Activated CD8-positive, alpha-beta memory T cell treated with anti-CD3 and anti-CD28 coated beads, Interleukin-2, amount 50 U/mL, for 1 hour (primary cell): ENCODE results near the gene ZNF865.
"Not testable (repeated sequence)": the region's sequence is repeated elsewhere in the genome, so short reads cannot be mapped to it uniquely, and the experiment has no call there.

Experiments
- DNase-seq: peaks from one replicate; pipeline ENCODE4 v3.0.0-alpha.2; 2020; ENCODE audit errors: extremely low read depth

Gene ZNF865

GRCh38 chr19:55605637-55606470, at the start of gene ZNF865:
Gene ZNF865 (plus strand): TSS chr19:55605647. CDS start chr19:55613619, 7,972 bp downstream.
- DNase-seq, result no peak

DNA sequence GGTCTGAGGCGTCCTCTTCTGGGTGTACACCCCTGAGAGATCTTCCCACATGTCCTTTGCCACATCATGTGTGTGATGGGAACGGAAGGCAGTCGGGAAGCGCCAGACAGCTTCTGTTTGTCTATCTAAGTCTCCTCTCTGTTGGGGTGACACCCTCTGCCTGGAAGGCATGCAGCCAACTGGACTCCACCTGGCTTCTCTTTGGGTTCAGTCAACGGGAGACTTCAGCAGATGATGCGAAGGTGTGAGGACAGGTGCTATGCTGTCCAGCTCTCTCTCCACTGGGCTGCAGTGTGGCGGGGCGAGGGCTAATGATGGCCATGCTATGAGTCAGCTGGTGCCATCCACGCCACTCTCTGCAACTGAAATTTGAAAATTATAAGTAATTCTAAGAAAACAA, 45.8 kb upstream of the ZNF865 start:
- DNase-seq, result no peak

- no peak for DNase-seq
These were observed 42.2 kb upstream of the ZNF865 start for GRCh38 chr19:55563261-55563690.

DNA sequence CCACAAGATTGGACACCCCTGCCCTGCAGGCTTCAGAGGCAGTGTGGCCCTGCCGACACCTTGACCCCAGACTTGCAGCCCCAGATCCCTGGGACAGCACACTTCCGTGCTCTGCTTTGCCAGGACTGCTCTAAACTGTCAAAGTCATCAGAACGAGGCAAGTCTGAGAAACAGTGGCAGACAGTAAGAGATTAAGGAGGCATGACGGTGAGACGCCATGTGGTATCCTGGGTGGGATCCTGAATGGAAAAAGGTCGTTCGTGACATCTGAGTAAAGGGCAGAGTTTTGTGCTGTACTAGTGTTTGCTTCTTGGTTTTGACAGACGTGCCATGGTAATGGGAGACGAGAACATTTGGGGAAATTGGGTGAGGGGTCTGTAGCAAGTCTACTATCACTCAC, 38.6 kb upstream of the ZNF865 start:
- DNase-seq, result no peak

GRCh38 chr19:55567708-55568328, 37.6 kb upstream of the ZNF865 start:
- DNase-seq, result no peak

GRCh38 chr19:55569477-55569876, 36.0 kb upstream of the ZNF865 start:
- DNase-seq, result not testable (repeated sequence)

DNA sequence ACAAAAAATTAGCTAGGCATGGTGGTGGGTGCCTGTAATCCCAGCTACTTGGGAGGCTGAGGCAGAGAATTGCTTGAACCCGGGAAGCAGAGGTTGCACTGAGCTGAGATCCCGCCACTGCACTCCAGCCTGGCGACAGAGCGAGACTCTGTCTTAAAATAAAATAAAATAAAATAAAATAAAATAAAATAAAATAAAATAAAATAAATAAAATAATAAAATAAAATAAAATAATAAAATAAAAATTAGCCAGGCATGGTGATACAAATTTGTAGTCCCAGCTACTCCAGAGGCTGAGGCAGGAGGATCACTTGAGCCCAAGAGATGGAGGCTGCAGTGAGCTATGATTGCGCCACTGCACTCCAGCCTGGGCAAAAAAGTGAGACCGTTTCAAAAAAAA, 31.5 kb upstream of the ZNF865 start:
- not testable (repeated sequence) for DNase-seq

DNA sequence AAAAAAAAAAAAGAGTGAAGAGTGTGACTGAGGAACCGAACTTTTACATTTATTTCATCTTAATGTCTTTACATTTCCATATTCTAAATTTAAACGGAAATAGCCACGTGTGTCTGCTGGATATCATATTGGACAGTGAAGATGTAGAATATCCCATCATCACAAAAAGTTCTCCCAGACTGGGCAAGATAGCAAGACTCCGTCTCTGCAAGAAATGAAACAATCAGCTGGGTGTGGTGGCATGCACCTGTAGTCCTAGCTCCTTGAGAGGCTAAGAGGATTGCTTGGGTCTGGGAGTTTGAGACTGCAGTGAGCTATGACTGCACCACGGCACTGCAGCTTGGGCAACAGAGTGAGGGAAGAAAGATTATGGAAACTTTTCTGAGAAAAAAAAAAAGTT, 28.7 kb upstream of the ZNF865 start:
- no peak for DNase-seq

DNA sequence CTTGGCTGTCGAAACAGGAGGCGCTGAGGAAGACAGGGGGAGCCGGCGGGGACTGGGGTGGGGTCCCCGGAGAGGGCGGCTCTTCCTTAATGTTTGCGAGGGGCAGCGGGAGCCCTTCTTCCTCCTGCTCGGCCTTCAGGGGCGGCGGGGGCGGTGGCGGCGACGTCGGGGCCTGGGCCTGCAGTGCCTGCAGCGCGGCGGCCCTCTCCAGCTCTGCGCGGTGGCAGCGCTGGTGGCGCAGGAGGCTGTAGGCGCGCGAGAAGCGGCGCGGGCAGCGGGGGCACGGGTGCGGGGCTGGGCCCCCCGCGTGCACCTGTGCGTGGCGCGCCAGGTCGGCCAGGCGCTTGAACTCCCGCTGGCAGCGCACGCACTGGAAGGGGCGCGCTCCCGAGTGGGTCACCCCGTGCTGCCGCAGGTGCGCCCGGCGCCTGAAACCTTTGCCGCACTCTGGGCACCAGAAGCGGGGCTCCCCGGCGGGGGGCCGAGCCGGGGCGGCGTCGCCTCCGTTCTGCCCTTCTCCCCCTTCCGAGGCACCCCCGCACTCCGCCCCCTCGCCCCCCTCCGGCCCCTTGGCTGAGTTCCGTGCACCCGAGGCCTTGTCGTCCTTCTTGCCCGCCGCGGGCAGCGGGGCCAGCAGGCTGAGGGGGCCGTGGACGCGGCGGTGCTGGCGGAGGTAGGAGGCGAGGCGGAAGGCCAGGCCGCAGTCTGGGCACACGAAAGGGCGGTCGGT, 27.3 kb upstream of the ZNF865 start:
- no peak for DNase-seq

DNA sequence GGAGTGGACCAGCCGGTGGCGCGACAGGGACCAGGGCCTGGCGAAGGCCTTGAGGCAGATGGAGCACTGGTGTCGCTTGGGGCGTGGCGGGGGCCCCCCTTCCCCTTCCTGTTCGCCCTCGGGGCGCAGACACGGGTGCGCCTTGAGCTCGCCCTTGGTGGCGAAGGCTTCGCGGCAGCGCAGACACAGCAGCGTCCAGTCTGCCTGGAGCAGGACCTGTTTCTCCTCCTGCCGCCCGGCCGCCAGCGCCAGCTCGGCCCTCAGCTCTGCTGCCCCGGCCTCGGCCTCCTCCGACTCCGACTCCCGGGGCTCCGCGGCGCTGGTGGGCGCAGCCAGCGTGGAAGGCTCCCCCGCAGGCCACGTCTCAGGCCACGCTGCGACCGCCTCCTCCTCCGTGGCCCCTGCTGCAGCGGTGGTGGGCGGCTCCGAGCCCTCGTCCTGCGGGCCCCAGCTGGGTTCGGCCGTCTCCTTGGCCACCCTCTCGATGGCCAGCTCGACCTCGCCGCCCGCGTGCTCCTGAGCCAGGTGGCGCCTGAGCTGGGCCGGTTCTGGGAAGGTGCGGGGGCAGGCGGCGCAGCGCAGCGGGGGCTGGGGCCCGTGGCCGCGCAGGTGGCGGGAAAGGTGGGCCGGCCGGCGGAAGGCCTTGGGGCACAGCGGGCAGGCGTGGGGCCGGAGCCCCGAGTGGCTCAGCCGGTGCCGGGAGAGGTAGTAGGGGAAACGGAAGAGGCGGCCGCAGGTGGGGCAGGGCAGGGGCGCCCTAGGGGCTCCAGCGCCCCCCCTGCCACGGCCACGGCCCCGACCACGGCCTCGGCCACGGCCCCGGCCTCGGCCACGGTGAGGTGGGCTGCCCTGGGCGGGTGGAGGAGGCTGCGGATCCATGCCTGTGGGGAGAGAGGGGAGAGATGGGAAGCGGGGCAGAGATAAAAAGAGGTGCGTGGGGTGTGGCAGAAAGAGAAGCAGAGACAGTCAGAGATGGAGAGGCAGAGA, 26.4 kb upstream of the ZNF865 start:
- DNase-seq, result no peak

- no peak for DNase-seq
These were observed 25.5 kb upstream of the ZNF865 start for GRCh38 chr19:55579766-55580621.

- no peak for DNase-seq
These were observed 24.8 kb upstream of the ZNF865 start, which contains the start of gene ZNF579 for GRCh38 chr19:55580628-55581144. Gene ZNF579 (minus strand): TSS chr19:55580848. CDS start chr19:55579639, 1,209 bp downstream.

DNA sequence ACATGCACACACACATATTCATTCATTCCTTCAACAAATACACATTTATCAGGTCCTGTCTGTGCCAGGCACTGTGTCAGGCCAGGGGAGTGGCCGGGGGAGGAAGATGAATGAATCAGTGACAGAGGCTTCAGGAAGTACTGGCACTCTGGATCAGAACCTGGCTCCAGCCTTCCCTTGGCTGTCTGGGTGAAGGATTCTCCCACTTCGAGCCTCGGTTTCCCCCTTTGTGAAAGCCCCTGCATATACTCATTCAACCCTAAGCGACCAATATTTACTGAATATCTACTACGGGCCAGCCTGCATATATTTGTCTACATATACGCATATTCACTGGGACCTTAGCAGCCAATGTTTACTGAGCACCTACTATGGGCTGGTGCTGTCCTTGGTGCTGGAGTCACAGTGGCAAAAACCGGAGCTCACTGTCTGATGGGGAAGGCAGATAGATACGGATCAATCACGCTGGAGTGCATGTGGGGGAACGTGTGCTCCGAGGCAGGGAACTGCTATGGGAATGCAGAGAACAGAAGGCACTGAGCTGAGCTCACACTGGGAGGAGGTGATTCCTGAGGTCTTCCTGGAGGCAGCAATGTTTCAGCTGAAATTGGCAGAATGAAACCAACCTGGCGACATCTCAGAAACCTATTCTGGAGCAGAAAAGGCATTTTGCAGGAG, 24.2 kb upstream of the ZNF865 start:
- DNase-seq, result no peak

DNA sequence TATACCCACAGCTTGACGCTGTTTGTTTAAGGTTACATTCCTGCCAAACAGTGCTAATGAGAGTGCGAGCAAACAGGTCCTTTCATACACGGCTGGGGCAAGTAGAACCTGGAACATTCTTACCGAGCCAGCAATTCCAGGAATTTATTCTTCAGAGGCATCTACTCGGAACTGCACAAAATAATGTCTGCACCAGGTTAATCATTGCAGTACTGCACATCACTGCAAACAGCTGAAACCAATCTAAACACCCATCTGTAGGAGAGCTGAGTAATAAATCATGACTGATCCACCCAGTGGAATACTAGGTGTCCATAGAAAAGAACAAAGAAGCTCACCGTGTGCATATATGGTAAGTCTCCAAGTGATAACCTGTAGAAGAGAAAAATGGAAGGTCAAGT, 23.6 kb upstream of the ZNF865 start:
- no peak for DNase-seq

- DNase-seq, result not testable (repeated sequence)
These were observed 23.2 kb upstream of the ZNF865 start for GRCh38 chr19:55582284-55582683.

GRCh38 chr19:55583897-55584296, 21.6 kb upstream of the ZNF865 start:
- not testable (repeated sequence) for DNase-seq

DNA sequence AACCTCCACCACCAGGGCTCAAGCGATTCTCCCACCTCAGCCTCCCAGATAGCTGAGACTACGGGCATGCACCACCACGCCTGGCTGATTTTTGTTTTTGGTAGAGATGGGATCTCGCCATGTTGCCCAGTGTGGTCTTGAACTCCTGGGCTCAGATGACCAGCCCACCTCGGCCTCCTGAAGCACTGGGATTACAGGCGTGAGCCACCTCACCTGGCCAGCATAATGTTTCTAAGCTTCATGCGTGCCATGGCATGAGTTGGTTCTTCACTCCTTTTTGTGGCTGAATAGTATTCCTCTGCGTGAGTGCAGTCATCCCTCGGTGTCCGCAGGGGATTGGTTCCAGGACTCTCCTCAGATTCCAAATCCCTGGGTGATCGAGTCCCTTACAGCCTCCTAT, 20.6 kb upstream of the ZNF865 start:
- no peak for DNase-seq

DNA sequence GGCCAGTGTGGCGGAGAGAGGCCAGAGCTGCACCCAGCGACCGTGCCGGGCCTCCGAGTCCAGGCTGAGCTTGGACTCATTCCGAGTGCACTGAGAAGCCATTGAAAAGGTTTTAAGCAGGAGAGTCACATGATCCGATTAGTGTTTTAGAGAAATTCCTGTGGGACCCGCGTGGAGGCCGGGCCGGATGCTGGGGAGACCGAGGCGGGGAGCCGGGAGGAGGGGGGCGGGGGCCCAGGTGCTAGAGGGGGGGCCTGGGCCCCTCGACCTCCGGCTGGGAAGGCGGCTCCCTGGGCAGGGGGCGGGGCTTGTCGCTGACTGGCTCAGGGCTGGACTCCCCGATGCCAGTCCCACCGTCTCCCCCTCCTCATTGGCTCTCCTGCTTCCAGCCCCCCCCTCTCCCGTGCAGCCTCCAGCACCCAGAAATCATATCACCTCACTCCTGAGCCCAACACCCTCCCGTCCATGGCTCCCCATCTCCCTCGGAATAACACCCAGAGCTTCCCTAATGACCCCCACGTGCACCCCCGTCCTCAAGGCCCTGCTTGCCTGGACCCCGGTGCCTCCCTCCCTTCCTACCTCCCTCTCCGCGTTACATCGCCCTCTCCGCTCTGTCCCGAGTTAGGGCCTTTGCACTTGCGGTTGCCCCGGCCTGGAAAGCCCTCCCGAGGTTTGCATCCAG, 19.6 kb upstream of the ZNF865 start:
- DNase-seq, result no peak
